Loucy (cell line): ENCODE data around the gene ZNF138.

Source experiments
- H2AFZ ChIP-seq: fragments of 200-600 bp; sonication (generic); 2 replicates; pipeline ENCODE4 v1.6.0; 2016; ENCODE audit warnings: antibody characterized with exemption, mild to moderate bottlenecking, low read length, moderate library complexity
- H3F3A ChIP-seq: fragments of 200-600 bp; 2 replicates; pipeline ENCODE4 v1.6.0; 2016; ENCODE audit warnings: antibody characterized with exemption, low read depth, mild to moderate bottlenecking
- H3K27me3 ChIP-seq: fragments of 200-600 bp; sonication (generic); 2 replicates; pipeline ENCODE4 v1.6.1; 2014; ENCODE audit warnings: low read length, mild to moderate bottlenecking; ENCODE audit not compliant: insufficient read depth, poor library complexity, severe bottlenecking
- H3K36me3 ChIP-seq: fragments of 200-600 bp; sonication (generic); 2 replicates; pipeline ENCODE4 v1.6.1; 2016; ENCODE audit warnings: low read length; ENCODE audit not compliant: insufficient read depth
- H3K4me1 ChIP-seq: fragments of 200-600 bp; sonication (generic); 2 replicates; pipeline ENCODE4 v1.5.1; 2014; ENCODE audit warnings: low read length, mild to moderate bottlenecking; ENCODE audit not compliant: insufficient read depth, poor library complexity, severe bottlenecking
- H3K4me2 ChIP-seq: fragments of 200-600 bp; sonication (generic); 2 replicates; pipeline ENCODE4 v1.6.0; 2014; ENCODE audit warnings: antibody characterized with exemption, low read length, low read depth, mild to moderate bottlenecking; ENCODE audit not compliant: poor library complexity, severe bottlenecking
- H3K4me3 ChIP-seq: fragments of 200-600 bp; sonication (generic); 2 replicates; pipeline ENCODE4 v1.5.1; 2014; ENCODE audit warnings: low read length, mild to moderate bottlenecking, mixed read lengths; ENCODE audit not compliant: poor library complexity, severe bottlenecking
- H3K79me2 ChIP-seq: fragments of 200-600 bp; sonication (generic); 2 replicates; pipeline ENCODE4 v1.6.1; 2014; ENCODE audit warnings: low read length; ENCODE audit not compliant: insufficient read depth
- H3K9ac ChIP-seq: fragments of 200-600 bp; sonication (generic); 2 replicates; pipeline ENCODE4 v1.6.0; 2014; ENCODE audit warnings: mild to moderate bottlenecking, low read depth, low read length, moderate library complexity; ENCODE audit not compliant: poor library complexity, severe bottlenecking
- H3K9me2 ChIP-seq: fragments of 200-600 bp; sonication (generic); replicated peaks from 2 replicates; pipeline ENCODE4 v1.6.1; 2016; ENCODE audit warnings: low read depth, low read length, mixed read lengths
- H3K9me3 ChIP-seq: fragments of 200-600 bp; sonication (generic); 2 replicates; pipeline ENCODE4 v1.6.1; 2014; ENCODE audit warnings: mild to moderate bottlenecking, antibody characterized with exemption, low read length, low read depth; ENCODE audit not compliant: insufficient read depth
- H4K20me1 ChIP-seq: fragments of 200-600 bp; sonication (generic); 2 replicates; pipeline ENCODE4 v1.6.0; 2014; ENCODE audit warnings: antibody characterized with exemption, low read length, mild to moderate bottlenecking; ENCODE audit not compliant: insufficient read depth, poor library complexity, severe bottlenecking
- CTCF ChIP-seq: fragments of 200-600 bp; sonication (generic); conservative IDR thresholded peaks from 2 replicates; pipeline ENCODE4 v1.5.1; 2014; ENCODE audit warnings: mild to moderate bottlenecking, antibody characterized with exemption, low read length
- EZH2phosphoT487 ChIP-seq: fragments of 200-600 bp; IDR thresholded peaks from 2 replicates; pipeline ENCODE4 v1.6.1; 2018; ENCODE audit warnings: antibody characterized with exemption, mild to moderate bottlenecking, moderate library complexity, borderline replicate concordance

The ZNF138 gene

DNA sequence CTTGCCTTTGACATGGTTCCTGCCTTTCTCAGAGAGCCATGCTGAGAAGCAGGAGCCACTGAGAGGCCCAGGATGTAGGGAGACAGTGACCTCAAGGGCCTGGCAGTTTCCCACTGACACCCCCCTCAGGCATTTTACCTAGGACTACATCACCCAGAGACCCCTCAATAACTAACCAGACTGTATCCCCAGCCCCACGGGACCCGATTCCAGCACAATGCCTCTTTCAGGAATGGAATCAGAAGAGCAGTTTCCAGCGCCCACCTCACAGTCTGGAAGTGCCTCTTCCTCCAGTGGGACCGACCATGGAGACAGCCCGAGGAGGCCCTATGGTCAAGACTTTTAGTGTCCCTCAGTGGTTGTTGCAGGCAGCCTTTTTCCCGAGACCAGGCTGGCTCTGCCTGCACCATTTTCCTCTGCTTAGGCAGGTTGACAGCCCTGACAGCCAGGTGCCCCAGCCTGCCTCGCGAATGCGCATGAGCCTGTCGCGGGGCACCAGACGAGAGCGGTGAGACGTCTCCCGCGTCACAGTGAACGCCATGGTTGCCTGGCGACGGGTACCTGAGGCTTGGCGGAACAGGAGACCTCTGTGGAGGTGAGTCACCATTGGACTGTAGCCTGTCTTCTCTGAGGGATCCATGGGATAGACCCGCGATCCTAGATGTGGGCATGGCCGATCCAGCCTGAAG lies 80.5 kb downstream of the ZNF138 start:
- Histone ChIP-seq H3F3A (no peaks in the 10 kb centered on the region), H3K4me2 (no peak overlapping the region), H3K9me2 (no peaks in the 10 kb centered on the region), H3K9ac (no peak overlapping the region), H3K27me3 (no peaks in the 10 kb centered on the region), H3K4me3 (no peak overlapping the region), H3K36me3 (no peaks in the 10 kb centered on the region), H3K4me1 (no peaks in the 10 kb centered on the region), H3K9me3 (peaks cover 10% of the 10 kb centered on the region; the same call in 1 of the 2 replicates), H3K79me2 (no peaks in the 10 kb centered on the region), H4K20me1 (no peaks in the 10 kb centered on the region), H2AFZ (no peak overlapping the region)
- TF ChIP-seq CTCF (no peak), EZH2phosphoT487 (no peak)

DNA sequence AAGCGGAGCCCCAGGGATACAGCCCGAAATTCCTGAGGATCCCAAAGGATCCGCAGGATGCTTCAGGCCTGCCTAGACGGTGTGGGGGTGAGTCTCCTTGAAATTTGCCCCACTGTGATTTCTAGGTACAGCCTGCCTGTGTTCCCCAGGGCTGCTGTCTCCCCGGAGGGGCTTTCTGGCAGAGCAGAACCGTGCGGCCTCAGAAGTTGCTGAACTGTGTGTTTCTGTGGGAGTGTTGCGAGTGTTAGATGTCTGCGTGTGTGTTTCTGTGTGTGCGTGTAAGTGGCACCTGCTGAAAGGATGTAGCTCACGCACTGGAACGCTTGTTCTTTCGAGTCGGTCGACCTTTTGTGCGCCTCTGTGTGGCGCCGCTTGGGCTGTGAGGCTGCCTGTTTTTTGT lies 81.0 kb downstream of the ZNF138 start:
- no peaks in the 10 kb centered on the region for H3F3A ChIP-seq
- no peaks in the 10 kb centered on the region for H3K36me3 ChIP-seq
- H2AFZ ChIP-seq = no peak overlapping the region
- H3K9ac ChIP-seq = no peak overlapping the region
- no peak for TF ChIP-seq CTCF
- TF ChIP-seq EZH2phosphoT487 = no peak
- no peaks in the 10 kb centered on the region for H3K9me2 ChIP-seq
- H3K4me1 ChIP-seq = no peaks in the 10 kb centered on the region
- no peaks in the 10 kb centered on the region for H3K79me2 ChIP-seq
- no peaks in the 10 kb centered on the region for H3K27me3 ChIP-seq
- H3K4me3 ChIP-seq = no peak overlapping the region
- peaks cover 14% of the 10 kb centered on the region; the same call in 1 of the 2 replicates for H3K9me3 ChIP-seq
- no peak overlapping the region for H3K4me2 ChIP-seq
- H4K20me1 ChIP-seq = no peaks in the 10 kb centered on the region

DNA sequence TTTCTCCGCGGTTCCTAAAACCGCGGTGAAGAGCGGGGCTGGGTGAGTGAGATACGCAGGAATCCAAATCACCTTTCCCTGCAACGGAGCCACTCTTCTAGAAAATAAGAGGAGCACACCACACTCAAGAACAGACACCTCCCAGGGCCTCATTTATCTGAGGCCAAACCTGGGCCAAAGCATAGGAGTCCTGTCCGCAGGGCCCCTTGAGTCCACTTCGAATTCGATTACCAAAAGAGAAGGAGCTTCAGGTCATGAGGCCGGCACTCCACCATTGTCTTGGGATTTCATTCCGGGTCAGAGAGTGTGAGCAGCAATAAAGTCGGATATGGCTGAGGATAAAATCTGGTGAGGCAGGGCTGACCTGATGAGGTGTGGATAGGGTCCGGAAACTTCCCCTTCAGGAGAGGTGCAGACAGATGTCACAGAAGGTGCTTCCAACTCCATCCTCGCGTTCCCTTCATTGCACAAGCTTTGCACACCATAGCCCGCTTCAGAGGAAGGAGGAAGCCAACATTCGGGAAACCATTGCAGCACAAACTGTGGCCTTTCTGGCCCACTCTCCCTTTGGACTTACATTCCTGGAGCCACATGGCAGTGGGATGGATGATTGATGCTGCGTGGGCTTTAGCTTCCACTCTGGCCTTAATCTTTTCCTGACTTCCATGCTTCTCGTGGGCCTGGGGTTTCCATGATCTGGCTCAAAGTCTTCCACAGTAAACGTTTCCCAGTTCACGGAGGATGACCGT lies 81.6 kb downstream of the ZNF138 start:
- no peaks in the 10 kb centered on the region for H3K79me2 ChIP-seq
- no peak overlapping the region for H2AFZ ChIP-seq
- no peaks in the 10 kb centered on the region for H3K4me1 ChIP-seq
- no peaks in the 10 kb centered on the region for H3F3A ChIP-seq
- H3K9ac ChIP-seq = no peak overlapping the region
- no peaks in the 10 kb centered on the region for H3K27me3 ChIP-seq
- no peak overlapping the region for H3K4me3 ChIP-seq
- no peaks in the 10 kb centered on the region for H3K36me3 ChIP-seq
- TF ChIP-seq CTCF = no peak
- no peak for TF ChIP-seq EZH2phosphoT487
- peaks cover 15% of the 10 kb centered on the region; the same call in 1 of the 2 replicates for H3K9me3 ChIP-seq
- no peak overlapping the region for H3K4me2 ChIP-seq
- no peaks in the 10 kb centered on the region for H3K9me2 ChIP-seq
- H4K20me1 ChIP-seq = no peaks in the 10 kb centered on the region
